T-cell (primary cell): ENCODE data around the gene DHRS7B. TPM values are rescaled to one million over a fixed set of nuclear protein-coding genes. Genes with fewer than 3 reads are reported as not detected.
"Not testable (repeated sequence)": the region's sequence is repeated elsewhere in the genome, so short reads cannot be mapped to it uniquely, and the experiment has no call there.

Experiments used
- ATAC-seq, 4 experiments: fragments of 200-7000 bp in 3 of 4; fragments of 150-1000 bp in 1 of 4; cut with Tn5 transposase; replicated peaks in 1 of 4; 1 replicate in 3 of 4; 2 replicates in 1 of 4; pipeline ENCODE4 v1.10.0; 2021; ENCODE audit warnings: moderate library complexity in 3 of 4, mild to moderate bottlenecking in 2 of 4, moderate number of reproducible peaks in 1 of 4
- CTCF ChIA-PET, 2 donors: fragments of 300-600 bp; sonication (Branson Sonifier 250); formaldehyde crosslinking; loops; one replicate each; lab custom pipeline; 2022; ENCODE audit warnings: antibody characterized with exemption in 2 of 2; lab: Charles Lee
- POLR2A ChIA-PET, 2 donors: fragments of 300-600 bp; sonication (Branson Sonifier 250); formaldehyde crosslinking; loops; one replicate each; lab custom pipeline; 2022; ENCODE audit warnings: antibody characterized with exemption in 2 of 2; lab: Charles Lee
- DNase-seq, 35 experiments: peaks; one replicate each; pipeline versions ENCODE4 v3.0.0 to v3.0.0-alpha.2; 2013 to 2023
- H3K27ac ChIP-seq: one replicate; pipeline ENCODE4 v1.5.1; 2013; ENCODE audit warnings: low read length
- H3K27me3 ChIP-seq, 2 experiments: replicated peaks in 1 of 2; 1 replicate in 1 of 2; 2 replicates in 1 of 2; pipeline versions ENCODE4 v1.6.1 to v1.7.0; 2013; ENCODE audit warnings: low read length in 1 of 2, mixed read lengths in 1 of 2; ENCODE audit not compliant: control insufficient read depth in 2 of 2, insufficient read depth in 2 of 2; ENCODE audit errors: extremely low read depth in 1 of 2
- H3K36me3 ChIP-seq, 2 donors: 1 replicate in 1 of 2; 2 replicates in 1 of 2; pipeline versions ENCODE4 v1.6.1 to v1.7.0; 2013; ENCODE audit warnings: low read length in 1 of 2; ENCODE audit not compliant: control insufficient read depth in 2 of 2, insufficient read depth in 1 of 2; ENCODE audit errors: extremely low read depth in 1 of 2
- H3K4me1 ChIP-seq, 2 experiments: 1 replicate in 1 of 2; 2 replicates in 1 of 2; pipeline versions ENCODE4 v1.6.1 to v1.7.0; 2013; ENCODE audit warnings: low read length in 2 of 2, mixed read lengths in 1 of 2; ENCODE audit not compliant: insufficient read depth in 2 of 2, control insufficient read depth in 1 of 2; ENCODE audit errors: extremely low read depth in 1 of 2
- H3K4me3 ChIP-seq, 2 donors: 1 replicate in 1 of 2; 2 replicates in 1 of 2; pipeline versions ENCODE4 v1.5.1 to v1.7.0; 2013; ENCODE audit warnings: mild to moderate bottlenecking in 2 of 2, low read length in 1 of 2, moderate library complexity in 1 of 2; ENCODE audit not compliant: control insufficient read depth in 1 of 2; ENCODE audit errors: extremely low read depth in 1 of 2
- H3K9me3 ChIP-seq: 2 replicates; pipeline ENCODE4 v1.7.0; 2013
- H3K27ac Mint-ChIP-seq, 2 donors: one replicate each; pipeline ENCODE4 v1.8.0; 2020 to 2021; ENCODE audit warnings: mild to moderate bottlenecking in 2 of 2, mixed read lengths in 2 of 2
- H3K27me3 Mint-ChIP-seq, 2 donors: one replicate each; pipeline ENCODE4 v1.8.0; 2021 to 2022; ENCODE audit warnings: mixed read lengths in 2 of 2
- H3K36me3 Mint-ChIP-seq: one replicate; pipeline ENCODE4 v1.8.0; 2021; ENCODE audit warnings: mixed read lengths
- H3K4me1 Mint-ChIP-seq, 3 donors: one replicate each; pipeline ENCODE4 v1.8.0; 2020 to 2022; ENCODE audit warnings: mixed read lengths in 3 of 3, mild to moderate bottlenecking in 1 of 3
- H3K4me3 Mint-ChIP-seq, 3 donors: one replicate each; pipeline ENCODE4 v1.8.0; 2020 to 2022; ENCODE audit warnings: mild to moderate bottlenecking in 3 of 3, mixed read lengths in 3 of 3, moderate library complexity in 3 of 3
- H3K9me3 Mint-ChIP-seq, 3 donors: one replicate each; pipeline ENCODE4 v1.8.0; 2020 to 2022; ENCODE audit warnings: mixed read lengths in 3 of 3
- WGBS: methylation state at CpG from one replicate; pipeline ENCODE4 v1.1.5; 2013; ENCODE audit warnings: missing lambda C conversion rate; ENCODE audit not compliant: insufficient coverage; 5-methylcytosine and 5-hydroxymethylcytosine counted together
- total RNA-seq, 35 experiments: library from RNA in 6 of 35; stranded (reverse) in 6 of 35; fragments of 120-200 nt in 1 of 35; gene quantifications; one replicate each; pipeline versions ENCODE4 v1.2.1 to v1.2.4 and lab custom pipeline; 2013 to 2026

Gene DHRS7B
- total RNA-seq, 5 donors from 2014 or later (not counting 1 experiment from before 2014, with no cell fraction given): 5.8 to 9.2 (median 8.1) TPM

DNA sequence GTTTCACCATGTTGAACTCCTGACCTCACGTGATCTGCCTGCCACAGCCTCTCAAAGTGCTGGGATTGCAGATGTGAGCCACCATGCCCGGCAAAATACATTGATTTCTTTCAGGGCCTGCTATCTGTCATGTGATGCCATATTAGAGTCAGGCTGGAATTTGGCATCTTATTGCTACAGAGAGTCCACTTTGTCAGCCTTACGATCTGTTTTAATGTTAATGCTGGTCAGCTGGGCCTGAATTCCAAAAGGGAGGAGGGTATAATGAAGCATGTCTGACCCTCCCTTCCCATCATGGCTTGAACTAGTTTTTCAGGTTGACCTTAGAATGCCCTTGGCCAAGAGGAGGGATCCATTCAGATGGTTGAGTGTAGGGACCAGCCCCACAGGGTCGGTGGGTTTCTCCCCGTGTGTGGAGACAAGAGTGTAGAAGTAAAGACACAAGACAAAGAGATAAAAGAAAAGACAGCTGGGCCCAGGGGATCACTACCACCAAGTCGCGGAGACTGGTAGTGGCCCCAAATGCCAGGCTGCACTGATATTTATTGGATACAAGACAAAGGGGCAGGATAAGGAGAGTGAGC is 19.6 kb upstream of the DHRS7B start:
- DNase-seq, H3K27ac ChIP-seq, H3K27me3 ChIP-seq, H3K27ac Mint-ChIP-seq, H3K9me3 ChIP-seq, H3K36me3 ChIP-seq, H3K9me3 Mint-ChIP-seq, CTCF ChIA-PET, H3K4me3 ChIP-seq, POLR2A ChIA-PET, H3K4me3 Mint-ChIP-seq, H3K27me3 Mint-ChIP-seq, ATAC-seq, H3K4me1 Mint-ChIP-seq, H3K4me1 ChIP-seq, H3K36me3 Mint-ChIP-seq: not testable (repeated sequence)
- 96% methylated on average over 4 of the region's 7 CpGs for WGBS

- Mint-ChIP-seq H3K9me3 (no peaks in the 10 kb centered on the region), H3K4me3 (no peak overlapping the region), H3K36me3 (no peaks in the 10 kb centered on the region), H3K27me3 (peaks cover 0 to 3% of the 10 kb centered on the region in 2 donors), H3K27ac (no peak overlapping the region), H3K4me1 (no peaks in the 10 kb centered on the region)
- ATAC-seq (no peak), DNase-seq (no peak)
- POLR2A ChIA-PET: no interaction called here
- Histone ChIP-seq H3K27ac (no peak overlapping the region), H3K36me3 (no peaks in the 10 kb centered on the region), H3K27me3 (no peaks in the 10 kb centered on the region), H3K4me3 (no peak overlapping the region), H3K4me1 (no peaks in the 10 kb centered on the region), H3K9me3 (no peaks in the 10 kb centered on the region)
- no CpG with 5 or more reads among the region's 3 CpGs for WGBS
- CTCF ChIA-PET: no interaction called here
These were observed 18.1 kb upstream of the DHRS7B start for GRCh38 chr17:21108651-21109050.

DNA sequence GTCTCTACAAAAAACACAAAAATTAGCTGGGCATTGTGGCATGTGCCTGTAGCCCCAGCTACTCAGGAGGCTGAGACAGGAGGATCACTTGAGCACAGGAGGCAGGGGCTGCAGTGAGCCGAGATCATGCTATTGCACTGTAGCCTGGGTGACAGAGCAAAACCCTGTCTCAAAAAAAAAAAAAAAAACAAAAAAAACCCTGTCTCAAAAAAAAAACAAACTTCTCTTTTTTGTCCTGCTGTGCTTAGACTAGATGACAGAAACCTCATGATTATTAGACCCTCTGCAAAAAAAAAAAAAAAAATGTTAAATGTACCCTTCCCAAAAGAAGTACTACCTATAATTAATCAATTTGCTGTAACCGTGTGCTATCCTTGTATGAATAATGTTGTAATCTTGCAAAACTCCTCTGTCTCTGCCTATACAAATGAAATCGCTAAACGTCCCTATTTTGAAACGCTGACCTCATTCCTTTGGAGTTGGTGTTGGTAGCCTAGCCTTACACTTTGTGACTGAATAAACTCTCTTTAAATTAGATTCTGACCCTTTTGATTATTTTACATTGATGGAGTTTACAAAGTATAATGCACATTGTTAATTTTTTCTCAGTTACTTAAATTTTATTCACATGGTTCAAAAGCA is 13.6 kb upstream of the DHRS7B start:
- Histone ChIP-seq H3K9me3 (no peaks in the 10 kb centered on the region), H3K27ac (no peak overlapping the region), H3K4me1 (no peaks in the 10 kb centered on the region), H3K27me3 (no peaks in the 10 kb centered on the region), H3K4me3 (no peak overlapping the region), H3K36me3 (no peaks in the 10 kb centered on the region)
- Mint-ChIP-seq H3K9me3 (no peaks in the 10 kb centered on the region), H3K4me1 (no peaks in the 10 kb centered on the region), H3K27me3 (no peaks in the 10 kb centered on the region), H3K36me3 (no peaks in the 10 kb centered on the region), H3K4me3 (no peak overlapping the region), H3K27ac (no peak overlapping the region)
- no CpG with 5 or more reads among the region's 5 CpGs for WGBS
- DNase-seq (no peak), ATAC-seq (no peak)
- CTCF ChIA-PET: interaction anchor here in 1 of 2 donors (0.6 kb wide), 1 partner anchor 90 kb away, joined by 3 read pairs; no protein-coding TSS in a partner anchor
- POLR2A ChIA-PET: no interaction called here

DNA sequence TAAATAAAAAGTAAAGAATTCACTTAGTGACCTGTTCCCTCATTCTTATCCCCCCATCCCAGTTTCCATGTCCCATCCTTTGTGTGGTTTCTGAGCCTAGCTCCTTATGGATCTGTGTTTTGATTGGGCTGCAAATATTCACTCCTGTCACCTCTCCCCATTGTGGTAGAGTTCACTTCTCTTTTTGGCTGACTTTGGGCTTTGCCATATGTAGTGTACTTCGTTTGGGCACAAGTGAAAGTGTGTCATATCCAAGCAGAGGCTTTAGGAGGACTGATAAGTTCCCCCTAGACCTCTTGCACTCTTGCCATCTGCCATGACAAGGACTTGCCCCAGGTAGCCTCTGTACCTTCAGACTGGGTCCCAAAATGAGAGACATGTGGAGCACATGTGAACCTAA is 13.0 kb upstream of the DHRS7B start:
- no peaks in the 10 kb centered on the region for H3K9me3 ChIP-seq
- H3K27ac ChIP-seq: no peak overlapping the region
- no peaks in the 10 kb centered on the region for H3K9me3 Mint-ChIP-seq
- CTCF ChIA-PET: no interaction called here
- WGBS: no CpG with 5 or more reads among the region's 1 CpG
- ATAC-seq: no peak
- no peaks in the 10 kb centered on the region for H3K36me3 Mint-ChIP-seq
- no peak overlapping the region for H3K4me3 Mint-ChIP-seq
- H3K27me3 ChIP-seq: peaks cover 0 to under 1% of the 10 kb centered on the region in 2 experiments
- H3K36me3 ChIP-seq: no peaks in the 10 kb centered on the region
- no peak overlapping the region for H3K27ac Mint-ChIP-seq
- H3K4me1 Mint-ChIP-seq: no peaks in the 10 kb centered on the region
- POLR2A ChIA-PET: no interaction called here
- H3K4me1 ChIP-seq: no peaks in the 10 kb centered on the region
- H3K4me3 ChIP-seq: no peak overlapping the region
- no peaks in the 10 kb centered on the region for H3K27me3 Mint-ChIP-seq
- no peak for DNase-seq

GRCh38 chr17:21114791-21115190 is 12.0 kb upstream of the DHRS7B start:
- H3K9me3 ChIP-seq, H3K27ac ChIP-seq, H3K36me3 ChIP-seq, H3K9me3 Mint-ChIP-seq, H3K4me3 Mint-ChIP-seq, ATAC-seq, POLR2A ChIA-PET, H3K27me3 ChIP-seq, H3K27me3 Mint-ChIP-seq, DNase-seq, H3K36me3 Mint-ChIP-seq, H3K4me1 ChIP-seq, H3K4me1 Mint-ChIP-seq, H3K27ac Mint-ChIP-seq, H3K4me3 ChIP-seq: not testable (repeated sequence)
- CTCF ChIA-PET: interaction anchor here in 1 of 2 donors (0.6 kb wide), 1 partner anchor 21 kb away, joined by 9 read pairs; no protein-coding TSS in a partner anchor
- 100% methylated on average over 2 of the region's 4 CpGs for WGBS

DNA sequence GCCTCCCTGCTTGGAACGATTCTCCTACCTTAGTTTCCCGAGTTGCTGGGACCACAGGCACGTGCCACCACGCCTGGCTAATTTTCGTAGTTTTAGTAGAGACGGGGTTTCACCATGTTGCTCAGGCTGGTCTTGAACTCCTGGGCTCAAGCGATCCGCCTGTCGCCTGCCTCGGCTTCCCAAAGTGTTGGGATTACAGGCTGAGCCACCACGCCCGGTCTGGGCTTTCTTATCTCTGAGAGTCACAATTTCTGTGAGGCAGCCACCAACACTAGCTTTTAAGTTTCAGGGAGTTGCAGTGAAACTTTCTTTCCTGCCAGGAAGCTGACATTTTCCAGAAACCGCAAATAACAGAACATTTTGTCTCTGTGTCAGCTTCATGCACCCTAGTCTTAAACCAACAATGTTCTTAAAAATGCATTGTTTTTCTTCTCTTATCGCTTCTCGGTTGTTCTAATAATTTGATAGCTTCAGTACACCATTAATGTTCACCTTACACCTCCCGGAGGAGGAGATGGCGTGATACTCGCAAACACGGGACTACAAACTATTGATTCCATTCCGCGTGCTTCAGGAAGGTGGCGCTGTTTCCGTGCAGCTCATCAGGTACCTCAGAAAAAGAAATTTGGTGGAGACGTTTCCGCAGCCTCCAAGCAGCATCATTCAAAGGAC is 7.4 kb upstream of the DHRS7B start:
- H3K9me3 Mint-ChIP-seq: no peaks in the 10 kb centered on the region
- ATAC-seq (peak; percentile 81 to 93 (median 87)), DNase-seq (peak; percentile 41 to 88 (median 61))
- 56% methylated on average over 13 of the region's 25 CpGs for WGBS
- Histone ChIP-seq H3K27ac (no peak overlapping the region), H3K4me3 (no peak overlapping the region), H3K9me3 (no peaks in the 10 kb centered on the region), H3K36me3 (no peaks in the 10 kb centered on the region), H3K27me3 (peaks cover 0 to 7% of the 10 kb centered on the region in 2 experiments), H3K4me1 (peaks cover 0 to 6% of the 10 kb centered on the region in 2 experiments)
- no peak overlapping the region for H3K4me3 Mint-ChIP-seq
- H3K4me1 Mint-ChIP-seq: peaks cover 6 to 12% (median 8%) of the 10 kb centered on the region in 3 donors
- H3K27ac Mint-ChIP-seq: no peak overlapping the region
- CTCF ChIA-PET: interaction anchor here (0.5 to 3.4 kb wide), 24 partner anchors 9 to 396 kb away, joined by 3 to 12 read pairs (median 4); no protein-coding TSS in a partner anchor
- no peaks in the 10 kb centered on the region for H3K36me3 Mint-ChIP-seq
- POLR2A ChIA-PET: interaction anchor here (0.6 to 0.8 kb wide), 2 partner anchors 73 to 166 kb away, joined by 3 to 4 read pairs; no protein-coding TSS in a partner anchor
- peaks cover 0 to 1% of the 10 kb centered on the region in 2 donors for H3K27me3 Mint-ChIP-seq
